ENCODE results near the gene NRXN2.
"Not testable (repeated sequence)": the region's sequence is repeated elsewhere in the genome, so short reads cannot be mapped to it uniquely, and the experiment has no call there.

NRXN2 gene

GRCh38 chr11:64595922-64596321 is 127.1 kb downstream of the NRXN2 start:
- in situ Hi-C loops (cut with HindIII; ENCODE audit: low sequenced_read_pairs): not testable (repeated sequence)

GRCh38 chr11:64594159-64594939 is 128.6 kb downstream of the NRXN2 start:
- in situ Hi-C loops (cut with HindIII; ENCODE audit: low sequenced_read_pairs): no loop called here

GRCh38 chr11:64593156-64594105 is 129.6 kb downstream of the NRXN2 start:
- in situ Hi-C loops (cut with HindIII; ENCODE audit: low sequenced_read_pairs): no loop called here

GRCh38 chr11:64592656-64593055 is 130.3 kb downstream of the NRXN2 start:
- in situ Hi-C loops (cut with HindIII; ENCODE audit: low sequenced_read_pairs): no loop called here

- in situ Hi-C loops (cut with HindIII; ENCODE audit: low sequenced_read_pairs): no loop called here
Measured at GRCh38 chr11:64592234-64592615, 130.8 kb downstream of the NRXN2 start.

GRCh38 chr11:64591257-64592233 is 131.5 kb downstream of the NRXN2 start:
- in situ Hi-C loops (cut with HindIII; ENCODE audit: low sequenced_read_pairs): no loop called here

GRCh38 chr11:64590763-64591221 is 132.2 kb downstream of the NRXN2 start, which contains the start of gene SLC22A12:
Gene SLC22A12 (plus strand): TSS chr11:64591220. CDS start chr11:64591557, 337 bp downstream.
- in situ Hi-C loops (cut with HindIII; ENCODE audit: low sequenced_read_pairs): no loop called here

GRCh38 chr11:64588701-64589100 is 134.3 kb downstream of the NRXN2 start:
- in situ Hi-C loops (cut with HindIII; ENCODE audit: low sequenced_read_pairs): loop anchor here (10.0 kb wide), 1 partner anchor 84 kb away; no protein-coding TSS in a partner anchor

GRCh38 chr11:64586366-64586765 is 136.6 kb downstream of the NRXN2 start:
- in situ Hi-C loops (cut with HindIII; ENCODE audit: low sequenced_read_pairs): loop anchor here (10.0 kb wide), 1 partner anchor 82 kb away; no protein-coding TSS in a partner anchor

- in situ Hi-C loops (cut with HindIII; ENCODE audit: low sequenced_read_pairs): loop anchor here (10.0 kb wide), 1 partner anchor 80 kb away; no protein-coding TSS in a partner anchor
Measured at GRCh38 chr11:64585150-64585549, 137.8 kb downstream of the NRXN2 start.

GRCh38 chr11:64583296-64584262 is 139.4 kb downstream of the NRXN2 start:
- in situ Hi-C loops (cut with HindIII; ENCODE audit: low sequenced_read_pairs): loop anchor here (10.0 kb wide), 1 partner anchor 79 kb away; no protein-coding TSS in a partner anchor

- in situ Hi-C loops (cut with HindIII; ENCODE audit: low sequenced_read_pairs): loop anchor here (10.0 kb wide), 1 partner anchor 78 kb away; no protein-coding TSS in a partner anchor
Measured at GRCh38 chr11:64582885-64583284, 140.1 kb downstream of the NRXN2 start.

- in situ Hi-C loops (cut with HindIII; ENCODE audit: low sequenced_read_pairs): loop anchor here (10.0 kb wide), 1 partner anchor 76 kb away; no protein-coding TSS in a partner anchor
Measured at GRCh38 chr11:64581057-64581523, 141.9 kb downstream of the NRXN2 start.

- in situ Hi-C loops (cut with HindIII; ENCODE audit: low sequenced_read_pairs): loop anchor here (10.0 kb wide), 1 partner anchor 76 kb away; no protein-coding TSS in a partner anchor
Measured at GRCh38 chr11:64580412-64580811, 142.6 kb downstream of the NRXN2 start.

- in situ Hi-C loops (cut with HindIII; ENCODE audit: low sequenced_read_pairs): no loop called here
Measured at GRCh38 chr11:64577202-64577601, 145.8 kb downstream of the NRXN2 start.

GRCh38 chr11:64572143-64572542 is 150.9 kb downstream of the NRXN2 start:
- in situ Hi-C loops (cut with HindIII; ENCODE audit: low sequenced_read_pairs): no loop called here

- in situ Hi-C loops (cut with HindIII; ENCODE audit: low sequenced_read_pairs): no loop called here
Measured at GRCh38 chr11:64571410-64572091, 151.4 kb downstream of the NRXN2 start.

- in situ Hi-C loops (cut with HindIII; ENCODE audit: low sequenced_read_pairs): no loop called here
Measured at GRCh38 chr11:64571050-64571409, 152.0 kb downstream of the NRXN2 start.

All from endothelial cell of hepatic sinusoid (primary cell).